Fibroblast of lung (primary cell): ENCODE measurements around the gene GPC5.

Experiments used
- CTCF ChIP-seq, 2 donors: IDR thresholded peaks in 1 of 2; conservative IDR thresholded peaks in 1 of 2; 1 replicate in 1 of 2; 2 replicates in 1 of 2; pipeline ENCODE4 v1.5.1; 2011 to 2012; ENCODE audit warnings: low read length in 2 of 2, control low read depth in 1 of 2, inconsistent platforms in 1 of 2, low read depth in 1 of 2, mild to moderate bottlenecking in 1 of 2
- EZH2 ChIP-seq: IDR thresholded peaks from 2 replicates; pipeline ENCODE4 v1.5.1; 2012; ENCODE audit warnings: low read length, control low read depth, mild to moderate bottlenecking; ENCODE audit errors: missing control alignments

GRCh38 chr13:92566767-92567166, 1168.3 kb downstream of the GPC5 start:
- TF ChIP-seq CTCF (conservative IDR thresholded peaks at IDR 0.05 in 1 of 2, IDR thresholded peaks at IDR 0.05 in 1 of 2; ENCODE audit: low read depth in 1 of 2, low read length in 2 of 2) (no peak), EZH2 (no peak)
